ENCODE measurements around the gene RAF1. TPM values are rescaled to one million over a fixed set of nuclear protein-coding genes. Genes with fewer than 3 reads are reported as not detected.
"Not testable (repeated sequence)": the region's sequence is repeated elsewhere in the genome, so short reads cannot be mapped to it uniquely, and the experiment has no call there.

Gene RAF1
- polyA plus RNA-seq, 5 donors, result 114 to 142 (median 127) TPM

GRCh38 chr3:12644331-12644937 lies 19.5 kb downstream of the RAF1 start:
- DNase-seq, result no peak

DNA sequence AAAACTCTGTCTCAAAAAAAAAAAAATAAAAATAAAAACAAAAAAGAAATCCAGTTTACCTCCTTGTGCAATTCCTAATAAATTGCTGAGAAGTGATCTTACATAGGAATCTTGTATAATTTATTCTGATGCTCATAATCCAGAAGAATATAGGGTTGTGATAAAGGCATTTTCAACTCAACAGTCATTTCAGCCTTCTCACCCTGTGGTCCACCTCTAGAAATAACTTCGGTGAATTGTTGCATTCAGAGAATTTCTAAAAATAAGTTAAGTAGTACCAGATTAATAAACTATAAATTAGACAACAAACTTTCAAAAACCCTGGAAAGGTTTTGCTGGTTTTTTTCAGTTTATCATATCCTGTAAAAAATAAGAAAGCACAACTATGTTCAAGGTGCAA lies 20.2 kb downstream of the RAF1 start:
- no peak for DNase-seq

GRCh38 chr3:12643010-12643380 lies 20.9 kb downstream of the RAF1 start:
- DNase-seq, result no peak

- not testable (repeated sequence) for DNase-seq
Measured at GRCh38 chr3:12640853-12641252, 23.1 kb downstream of the RAF1 start.

DNA sequence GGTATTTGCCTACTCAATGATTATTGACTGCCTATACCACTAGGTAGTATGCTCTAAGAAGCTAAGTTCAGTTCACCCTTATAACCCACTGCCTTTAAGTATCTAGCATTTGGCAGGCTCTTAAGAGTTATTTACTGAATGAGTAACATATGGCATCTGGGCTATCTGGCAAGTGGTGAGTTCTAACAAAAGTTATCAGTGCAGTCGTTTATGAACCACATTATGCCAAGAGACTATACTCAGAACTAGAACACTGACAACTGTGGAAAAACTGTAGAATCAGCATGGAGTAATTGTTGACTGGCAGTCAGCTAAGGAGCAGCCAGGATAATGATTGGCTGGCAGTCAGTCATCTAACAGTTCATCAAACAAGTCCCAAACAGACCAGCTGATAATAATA lies 25.8 kb downstream of the RAF1 start:
- DNase-seq, result peak; percentile 64 to 66

- DNase-seq, result no peak
Measured at GRCh38 chr3:12633108-12633507, 30.8 kb downstream of the RAF1 start.

DNA sequence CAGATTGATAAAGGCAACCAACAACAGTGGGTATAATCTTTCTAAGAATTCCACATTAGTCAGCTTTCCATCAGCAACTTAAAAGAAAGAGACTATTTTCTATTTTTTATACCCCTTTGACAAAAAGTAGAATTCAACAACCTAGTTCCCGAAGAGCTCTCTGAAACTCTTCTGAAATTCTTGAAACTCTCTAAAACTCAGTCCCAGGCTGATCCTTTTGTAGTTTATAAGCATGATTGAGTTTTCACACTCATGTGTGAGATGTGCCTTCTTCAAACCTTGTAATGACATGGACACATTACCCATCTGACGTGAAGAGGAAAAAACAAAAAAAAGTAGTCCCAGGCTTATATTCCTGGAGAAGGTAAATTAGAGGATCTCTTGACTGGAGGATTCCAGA lies 31.4 kb downstream of the RAF1 start:
- DNase-seq, result no peak

GRCh38 chr3:12630843-12631242 lies 33.1 kb downstream of the RAF1 start:
- DNase-seq, result not testable (repeated sequence)

DNA sequence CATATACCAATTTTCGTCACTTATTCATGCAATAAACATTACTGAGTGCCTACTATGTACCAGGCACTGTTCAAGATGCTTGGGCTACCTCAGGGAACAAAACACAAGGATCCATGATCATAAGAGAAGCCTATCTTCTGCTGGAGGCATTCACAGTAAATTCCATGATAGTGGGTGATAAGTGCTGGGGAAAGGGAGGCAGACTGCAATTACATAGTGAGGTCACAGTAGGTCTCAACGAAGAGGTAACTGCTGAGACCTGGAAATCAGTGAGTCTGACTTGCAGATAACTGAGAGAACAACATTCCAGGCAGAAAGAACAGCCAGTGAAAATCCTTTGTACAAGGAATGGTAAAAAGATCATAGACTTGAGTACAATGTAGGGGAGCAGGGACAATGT lies 33.6 kb downstream of the RAF1 start:
- DNase-seq, result no peak

GRCh38 chr3:12629560-12629959 lies 34.4 kb downstream of the RAF1 start:
- no peak for DNase-seq

GRCh38 chr3:12628813-12629212 lies 35.1 kb downstream of the RAF1 start:
- no peak for DNase-seq

- no peak for DNase-seq
Measured at GRCh38 chr3:12627370-12627769, 36.5 kb downstream of the RAF1 start.

DNA sequence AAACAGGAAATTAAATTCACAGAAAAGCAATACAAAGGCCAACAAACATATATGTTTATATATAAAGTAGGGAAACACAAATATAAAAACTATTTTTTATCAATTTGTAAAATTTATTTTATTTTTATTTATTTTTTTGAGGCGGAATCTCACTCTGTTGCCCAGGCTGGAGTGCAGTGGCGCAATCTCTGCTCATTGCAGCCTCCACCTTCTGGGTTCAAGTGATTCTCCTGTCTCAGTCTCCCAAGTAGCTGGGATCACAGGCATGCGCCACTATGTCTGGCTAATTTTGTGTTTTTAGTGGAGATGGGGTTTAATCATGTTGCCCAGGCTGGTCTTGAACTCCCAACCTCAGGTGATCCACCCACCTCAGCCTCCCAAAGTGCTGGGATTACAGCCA lies 39.0 kb downstream of the RAF1 start:
- DNase-seq, result not testable (repeated sequence)

DNA sequence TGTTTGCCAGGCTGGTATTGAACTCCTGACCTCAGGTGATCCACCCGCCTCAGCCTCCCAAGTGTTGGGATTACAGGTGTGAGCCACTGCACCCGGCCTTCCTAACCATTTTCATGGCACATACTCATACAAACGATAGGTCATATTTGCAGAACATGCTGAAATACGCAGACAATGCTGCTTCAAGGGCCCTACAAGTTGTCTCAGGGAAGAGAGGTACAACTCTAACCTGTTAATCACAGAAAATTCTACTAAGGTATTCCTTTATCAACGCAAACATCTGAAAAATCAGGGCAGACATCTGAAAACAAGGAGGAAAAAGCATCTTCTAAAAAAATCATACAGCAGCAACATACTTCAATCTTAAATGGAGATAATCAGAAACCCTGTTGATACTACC lies 39.9 kb downstream of the RAF1 start:
- no peak for DNase-seq

DNA sequence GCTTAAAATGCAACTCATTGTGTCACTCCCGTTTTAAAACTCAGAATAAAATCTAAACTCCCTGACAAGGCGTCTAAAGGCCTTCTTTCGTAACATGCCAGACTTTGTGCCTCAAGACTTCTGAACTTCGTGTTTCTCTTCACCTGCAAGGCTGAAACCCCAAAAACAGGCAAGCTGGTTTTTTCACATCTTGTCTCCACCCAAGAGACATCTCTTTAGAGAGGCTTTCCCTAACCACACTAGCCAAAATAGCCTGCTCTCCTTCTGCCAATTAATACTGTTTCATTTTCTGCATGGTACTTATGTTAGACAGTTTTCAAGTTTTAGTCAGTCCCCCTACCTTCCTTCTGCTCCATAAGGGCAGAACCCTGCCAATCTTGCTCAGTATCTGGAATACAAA lies 41.6 kb downstream of the RAF1 start:
- no peak for DNase-seq

DNA sequence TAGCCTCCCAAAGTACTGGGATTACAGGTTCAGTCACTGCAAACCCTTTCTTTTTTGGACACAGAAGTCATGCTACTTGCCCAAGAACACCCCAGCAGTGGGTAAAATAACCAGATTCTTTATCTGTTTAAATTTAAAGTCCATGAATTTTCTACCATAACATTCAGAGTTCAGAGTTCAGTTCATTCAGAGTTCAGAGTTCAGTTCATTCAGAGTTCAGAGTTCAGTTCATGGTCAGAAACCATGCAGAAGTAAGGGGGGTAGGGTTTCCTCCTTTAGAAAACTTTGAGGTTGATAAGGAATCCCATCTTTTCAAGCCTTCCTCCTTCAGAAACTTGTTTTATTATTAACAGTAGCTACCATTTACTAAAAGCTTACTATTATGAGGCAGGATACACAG lies 43.2 kb downstream of the RAF1 start:
- DNase-seq, result no peak

GRCh38 chr3:12620305-12620704 lies 43.6 kb downstream of the RAF1 start:
- no peak for DNase-seq

- no peak for DNase-seq
Measured at GRCh38 chr3:12618426-12618825, 45.5 kb downstream of the RAF1 start.

- DNase-seq, result no peak
Measured at GRCh38 chr3:12615266-12615665, 48.7 kb downstream of the RAF1 start.

- no peak for DNase-seq
Measured at GRCh38 chr3:12613250-12613649, 50.7 kb downstream of the RAF1 start.

GRCh38 chr3:12612514-12613226 lies 51.2 kb downstream of the RAF1 start:
- DNase-seq, result no peak

- no peak for DNase-seq
Measured at GRCh38 chr3:12611117-12611516, 52.8 kb downstream of the RAF1 start.

DNA sequence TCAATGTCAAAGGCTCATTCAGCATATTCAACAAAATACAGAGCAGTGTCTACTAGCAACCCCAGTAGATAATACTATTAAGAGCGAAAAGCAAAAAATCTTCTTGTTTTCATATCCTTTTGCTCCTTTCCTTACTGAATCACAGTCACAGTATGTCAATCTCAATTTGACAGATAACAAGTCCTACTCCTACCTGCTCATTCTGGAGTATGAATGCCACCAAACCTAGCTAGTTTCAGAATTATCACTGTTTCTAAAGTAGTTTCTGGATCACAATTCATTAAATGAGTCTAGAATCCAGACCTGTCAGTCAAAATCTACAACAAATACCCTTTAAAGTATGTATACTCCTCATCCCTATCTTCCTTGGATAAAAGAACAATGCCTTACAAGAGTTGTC lies 55.5 kb downstream of the RAF1 start:
- DNase-seq, result no peak

DNA sequence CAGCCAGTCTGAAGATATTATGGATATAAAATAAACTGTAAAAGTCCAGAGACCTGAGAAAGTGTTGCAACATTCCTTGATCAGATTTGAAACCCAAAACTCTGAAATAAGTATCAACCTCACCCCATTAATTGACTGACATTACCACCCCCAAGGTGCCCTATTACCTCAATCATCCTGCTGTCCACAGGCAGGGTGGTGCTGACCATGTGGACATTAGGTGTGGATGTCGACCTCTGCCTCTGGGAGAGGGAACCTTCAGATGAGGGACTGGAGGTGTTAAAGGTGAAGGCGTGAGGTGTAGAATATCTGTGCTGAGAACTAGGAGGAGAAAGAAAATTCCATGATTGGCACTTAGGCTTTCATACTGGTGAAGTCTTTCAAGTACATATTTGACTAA lies 59.9 kb downstream of the RAF1 start:
- no peak for DNase-seq
